Measurements from ENCODE around the gene XAF1.
"Not testable (repeated sequence)": the region's sequence is repeated elsewhere in the genome, so short reads cannot be mapped to it uniquely, and the experiment has no call there.

Gene XAF1

GRCh38 chr17:6812295-6812694 is 56.4 kb downstream of the XAF1 start:
- DNase-seq: no peak

- DNase-seq: no peak
These were observed 59.9 kb downstream of the XAF1 start for GRCh38 chr17:6815775-6816174.

GRCh38 chr17:6816368-6816767 is 60.5 kb downstream of the XAF1 start:
- not testable (repeated sequence) for DNase-seq

GRCh38 chr17:6818938-6819337 is 63.1 kb downstream of the XAF1 start:
- no peak for DNase-seq

GRCh38 chr17:6823011-6823442 is 67.2 kb downstream of the XAF1 start:
- DNase-seq: no peak
